HEK293T (cell line): Measurements from ENCODE around the gene SH3RF3.
A peak's percentile ranks its signal among the peaks of the same experiment; 100 is the strongest.

Experiments used
- CTCF ChIA-PET: fragments of 350-600 bp; formaldehyde crosslinking; extraction: SDS; loops from one replicate; lab custom pipeline; 2021; ENCODE audit warnings: antibody characterized with exemption, inconsistent platforms; lab: Yijun Ruan, JAX
- POLR2A ChIA-PET: fragments of 350-600 bp; formaldehyde crosslinking; extraction: SDS; loops from one replicate; lab custom pipeline; 2020; ENCODE audit warnings: antibody characterized with exemption, inconsistent platforms; lab: Yijun Ruan, JAX
- DNase-seq: peaks from one replicate; pipeline ENCODE4 v3.0.0; 2012; ENCODE audit warnings: mixed read lengths; ENCODE audit errors: extremely low spot score
- ARNT ChIP-seq: fragments of 450-650 bp; IDR thresholded peaks from 2 replicates; pipeline ENCODE4 v1.6.1; 2017; ENCODE audit warnings: mild to moderate bottlenecking
- BHLHE40 ChIP-seq: fragments of 450-650 bp; IDR thresholded peaks from 2 replicates; pipeline ENCODE4 v1.6.1; 2016; ENCODE audit warnings: mild to moderate bottlenecking, moderate library complexity, borderline replicate concordance
- CTBP1 ChIP-seq: fragments of 450-650 bp; IDR thresholded peaks from 2 replicates; pipeline ENCODE4 v1.6.1; 2016; ENCODE audit warnings: borderline replicate concordance
- ELF4 ChIP-seq: fragments of 450-650 bp; IDR thresholded peaks from 2 replicates; pipeline ENCODE4 v1.6.1; 2017; ENCODE audit warnings: antibody characterized with exemption
- FOXA1 ChIP-seq: fragments of 450-650 bp; IDR thresholded peaks from 2 replicates; pipeline ENCODE4 v1.6.1; 2016; ENCODE audit warnings: mild to moderate bottlenecking
- FOXK2 ChIP-seq: fragments of 450-650 bp; IDR thresholded peaks from 2 replicates; pipeline ENCODE4 v1.6.1; 2016; ENCODE audit warnings: mild to moderate bottlenecking
- FOXM1 ChIP-seq: fragments of 450-650 bp; IDR thresholded peaks from 2 replicates; pipeline ENCODE4 v1.6.1; 2017; ENCODE audit warnings: mild to moderate bottlenecking, borderline replicate concordance
- HDGF ChIP-seq: fragments of 450-650 bp; IDR thresholded peaks from 2 replicates; pipeline ENCODE4 v1.6.1; 2017; ENCODE audit warnings: antibody characterized with exemption, borderline replicate concordance
- L3MBTL2 ChIP-seq: fragments of 450-650 bp; conservative IDR thresholded peaks from 2 replicates; pipeline ENCODE4 v1.6.1; 2016; ENCODE audit warnings: mild to moderate bottlenecking
- LEF1 ChIP-seq: fragments of 450-650 bp; IDR thresholded peaks from 2 replicates; pipeline ENCODE4 v1.6.1; 2017; ENCODE audit warnings: mild to moderate bottlenecking, borderline replicate concordance
- NFRKB ChIP-seq: fragments of 450-650 bp; IDR thresholded peaks from 2 replicates; pipeline ENCODE4 v1.6.1; 2016; ENCODE audit warnings: mild to moderate bottlenecking, moderate library complexity
- PKNOX1 ChIP-seq: fragments of 450-650 bp; IDR thresholded peaks from 2 replicates; pipeline ENCODE4 v1.6.1; 2016
- SP1 ChIP-seq: fragments of 450-650 bp; IDR thresholded peaks from 2 replicates; pipeline ENCODE4 v1.6.1; 2017
- SUZ12 ChIP-seq: fragments of 450-650 bp; IDR thresholded peaks from 2 replicates; pipeline ENCODE4 v1.6.1; 2016; ENCODE audit warnings: mild to moderate bottlenecking
- TARDBP ChIP-seq: fragments of 450-650 bp; IDR thresholded peaks from 2 replicates; pipeline ENCODE4 v1.6.1; 2016
- ZNF384 ChIP-seq: fragments of 450-650 bp; IDR thresholded peaks from 2 replicates; pipeline ENCODE4 v1.6.1; 2016

Gene SH3RF3

DNA sequence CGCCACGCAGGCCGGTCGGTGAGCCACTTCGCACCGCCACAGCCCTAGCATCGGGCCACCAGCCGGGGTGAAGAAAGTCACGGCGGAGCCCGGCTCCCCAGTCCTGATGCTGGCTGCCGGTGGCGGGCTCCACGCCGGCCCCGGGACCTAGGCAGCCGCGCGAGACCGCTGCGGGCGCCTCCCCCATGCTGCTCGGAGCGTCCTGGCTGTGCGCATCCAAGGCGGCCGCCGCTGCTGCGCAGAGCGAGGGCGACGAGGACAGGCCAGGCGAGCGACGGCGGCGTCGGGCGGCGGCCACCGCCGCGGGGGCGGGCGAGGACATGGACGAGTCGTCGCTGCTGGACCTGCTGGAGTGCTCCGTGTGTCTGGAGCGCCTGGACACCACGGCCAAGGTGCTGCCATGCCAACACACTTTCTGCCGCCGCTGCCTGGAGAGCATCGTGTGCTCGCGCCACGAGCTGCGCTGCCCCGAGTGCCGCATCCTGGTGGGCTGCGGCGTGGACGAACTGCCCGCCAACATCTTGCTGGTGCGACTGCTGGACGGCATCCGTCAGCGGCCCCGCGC, 433 bp downstream of the SH3RF3 start:
- peak; percentile 55 for DNase-seq
- ChIA-PET POLR2A (no interaction called here), CTCF (interaction anchor here (0.8 to 1.5 kb wide), 4 partner anchors 10 to 381 kb away, joined by 3 to 5 read pairs (median 4); no protein-coding TSS in a partner anchor)
- TF ChIP-seq L3MBTL2 (0 out of 2 replicates have a peak, but pooled peaks have one; percentile 30), ARNT (no peak)

- TF ChIP-seq PKNOX1, result no peak
- no peak for TF ChIP-seq ELF4
- no peak for TF ChIP-seq BHLHE40
- TF ChIP-seq LEF1, result no peak
- TF ChIP-seq TARDBP, result no peak
- ChIA-PET CTCF (interaction anchor here (0.5 to 1.5 kb wide), 4 partner anchors 9 to 380 kb away, joined by 4 to 5 read pairs (median 5); no protein-coding TSS in a partner anchor), POLR2A (no interaction called here)
- peak; percentile 33 for DNase-seq
Measured at GRCh38 chr2:109129921-109130722, 1.1 kb downstream of the SH3RF3 start.

GRCh38 chr2:109130723-109130995, 1.7 kb downstream of the SH3RF3 start:
- TF ChIP-seq TARDBP, result no peak
- TF ChIP-seq SP1, result no peak
- no peak for TF ChIP-seq ZNF384
- TF ChIP-seq NFRKB, result no peak
- no peak for TF ChIP-seq HDGF
- TF ChIP-seq L3MBTL2, result no peak
- CTCF ChIA-PET, result interaction anchor here (0.5 to 1.2 kb wide), 3 partner anchors 270 to 379 kb away, joined by 5 read pairs; no protein-coding TSS in a partner anchor
- DNase-seq, result no peak
- POLR2A ChIA-PET, result no interaction called here

DNA sequence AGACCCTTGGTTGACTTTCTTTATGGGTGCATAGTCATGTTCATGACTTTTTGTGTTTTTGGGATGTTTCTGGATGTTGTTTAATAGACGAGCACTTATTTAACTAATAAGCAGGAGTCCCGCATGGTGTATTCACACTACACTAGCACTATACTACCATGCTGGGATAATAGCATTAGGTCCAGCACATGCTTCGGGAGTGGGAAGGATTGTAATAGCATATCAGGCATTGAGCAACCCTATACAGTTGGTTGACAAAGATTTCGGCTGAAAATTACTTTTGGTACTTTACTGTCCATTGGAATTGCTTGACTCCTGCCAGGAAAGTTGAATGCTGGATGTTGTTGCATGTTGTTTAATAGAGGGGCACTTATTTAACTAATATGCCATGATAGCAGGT, 2.8 kb downstream of the SH3RF3 start:
- ChIA-PET POLR2A (no interaction called here), CTCF (interaction anchor here (0.5 to 1.3 kb wide), 3 partner anchors 110 to 278 kb away, joined by 3 to 5 read pairs (median 4); no protein-coding TSS in a partner anchor)
- no peak for DNase-seq
- no peak for TF ChIP-seq ZNF384
- TF ChIP-seq CTBP1, result no peak
- no peak for TF ChIP-seq SP1
- no peak for TF ChIP-seq ARNT
- no peak for TF ChIP-seq FOXA1
- no peak for TF ChIP-seq PKNOX1
- no peak for TF ChIP-seq FOXK2
- no peak for TF ChIP-seq FOXM1
- no peak for TF ChIP-seq TARDBP
- TF ChIP-seq ELF4, result no peak
- TF ChIP-seq LEF1, result no peak
- no peak for TF ChIP-seq SUZ12
- TF ChIP-seq NFRKB, result no peak
- TF ChIP-seq BHLHE40, result no peak
- TF ChIP-seq L3MBTL2, result no peak; the same call in 1 of the 2 replicates
- TF ChIP-seq HDGF, result no peak

- TF ChIP-seq FOXM1 (no peak), BHLHE40 (no peak), CTBP1 (no peak), SUZ12 (no peak)
- ChIA-PET CTCF (interaction anchor here (0.5 to 1.3 kb wide), 3 partner anchors 109 to 392 kb away, joined by 3 to 5 read pairs (median 5); no protein-coding TSS in a partner anchor), POLR2A (no interaction called here)
- DNase-seq, result no peak
Measured at GRCh38 chr2:109132626-109133025, 3.6 kb downstream of the SH3RF3 start.

- POLR2A ChIA-PET, result no interaction called here
Measured at GRCh38 chr2:109133746-109134145, 4.7 kb downstream of the SH3RF3 start.

DNA sequence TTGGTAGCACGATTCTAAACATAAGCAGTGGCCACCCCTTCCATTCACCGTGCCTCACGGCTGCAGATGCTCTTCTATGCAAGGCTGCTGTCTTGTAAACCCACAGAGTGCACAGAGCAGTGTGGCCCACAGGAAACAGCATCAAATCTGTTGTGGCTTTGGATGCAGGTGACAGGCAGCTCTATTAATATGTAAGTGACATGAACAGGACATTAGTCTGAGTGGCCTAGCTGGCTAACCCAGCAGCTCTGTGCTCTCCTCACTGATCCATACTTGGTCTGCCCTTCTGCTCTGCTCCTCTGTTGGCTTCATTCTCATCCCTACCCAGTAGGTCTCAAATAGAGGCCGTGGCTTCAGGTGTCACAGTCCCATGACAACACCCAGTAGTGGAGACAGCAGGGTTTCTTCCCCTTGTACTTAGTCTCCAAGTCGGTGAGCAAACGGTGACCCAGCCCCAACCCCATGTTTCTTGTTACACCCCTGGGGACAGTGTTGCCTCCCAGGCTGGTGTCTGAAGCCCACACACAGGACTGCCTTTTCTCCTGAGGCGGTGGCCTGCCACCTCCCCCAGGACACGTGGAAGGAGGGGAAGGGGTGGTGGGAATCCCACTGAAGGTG, 5.8 kb downstream of the SH3RF3 start:
- no peak for DNase-seq
- TF ChIP-seq NFRKB, result no peak
- POLR2A ChIA-PET, result no interaction called here

More at GRCh38 chr2:109133746-109134145, 4.7 kb downstream of the SH3RF3 start:
- no peak for DNase-seq
- CTCF ChIA-PET, result interaction anchor here (0.6 to 1.1 kb wide), 2 partner anchors 119 to 390 kb away, joined by 3 to 5 read pairs; no protein-coding TSS in a partner anchor
- TF ChIP-seq HDGF, result no peak
- TF ChIP-seq ZNF384, result no peak
- TF ChIP-seq BHLHE40, result no peak
- TF ChIP-seq LEF1, result no peak
- TF ChIP-seq FOXM1, result no peak
- no peak for TF ChIP-seq TARDBP
- TF ChIP-seq FOXA1, result no peak

More for the DNA sequence above, 5.8 kb downstream of the SH3RF3 start:
- CTCF ChIA-PET, result no interaction called here
